ENCODE results near the gene NDUFB5.

DNA sequence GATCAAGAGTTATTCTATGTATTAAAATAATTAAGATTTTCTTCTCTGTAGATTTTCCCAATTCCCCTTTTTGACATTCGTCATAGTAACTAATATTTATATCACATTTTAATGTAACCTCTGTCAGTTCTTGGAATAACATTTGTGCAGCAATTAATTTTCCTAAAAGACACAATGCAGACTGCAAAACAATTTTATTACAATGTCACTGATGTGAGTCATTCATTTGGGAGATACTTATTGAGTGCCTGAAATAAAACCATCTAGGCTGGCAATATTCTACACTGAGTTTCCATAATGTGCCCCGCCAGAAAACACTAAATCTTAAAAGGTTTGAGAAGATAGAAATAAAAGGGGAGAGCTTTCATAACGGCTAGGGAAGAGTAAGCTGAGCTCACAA, 41.6 kb downstream of the NDUFB5 start:
- no peak for TF ChIP-seq ZBTB7A (tag by site-specific recombination; IDR thresholded peaks at IDR 0.05; ENCODE audit: low read depth)
- TF ChIP-seq YY2 (tag by site-specific recombination; IDR thresholded peaks at IDR 0.05), result no peak
- TF ChIP-seq ZNF335 (tag by site-specific recombination; conservative IDR thresholded peaks at IDR 0.05), result peak; percentile 27; the same call in 1 of the 2 replicates
- no peak for TF ChIP-seq ZNF324 (tag by site-specific recombination; IDR thresholded peaks at IDR 0.05)
- TF ChIP-seq, protein P1, sequence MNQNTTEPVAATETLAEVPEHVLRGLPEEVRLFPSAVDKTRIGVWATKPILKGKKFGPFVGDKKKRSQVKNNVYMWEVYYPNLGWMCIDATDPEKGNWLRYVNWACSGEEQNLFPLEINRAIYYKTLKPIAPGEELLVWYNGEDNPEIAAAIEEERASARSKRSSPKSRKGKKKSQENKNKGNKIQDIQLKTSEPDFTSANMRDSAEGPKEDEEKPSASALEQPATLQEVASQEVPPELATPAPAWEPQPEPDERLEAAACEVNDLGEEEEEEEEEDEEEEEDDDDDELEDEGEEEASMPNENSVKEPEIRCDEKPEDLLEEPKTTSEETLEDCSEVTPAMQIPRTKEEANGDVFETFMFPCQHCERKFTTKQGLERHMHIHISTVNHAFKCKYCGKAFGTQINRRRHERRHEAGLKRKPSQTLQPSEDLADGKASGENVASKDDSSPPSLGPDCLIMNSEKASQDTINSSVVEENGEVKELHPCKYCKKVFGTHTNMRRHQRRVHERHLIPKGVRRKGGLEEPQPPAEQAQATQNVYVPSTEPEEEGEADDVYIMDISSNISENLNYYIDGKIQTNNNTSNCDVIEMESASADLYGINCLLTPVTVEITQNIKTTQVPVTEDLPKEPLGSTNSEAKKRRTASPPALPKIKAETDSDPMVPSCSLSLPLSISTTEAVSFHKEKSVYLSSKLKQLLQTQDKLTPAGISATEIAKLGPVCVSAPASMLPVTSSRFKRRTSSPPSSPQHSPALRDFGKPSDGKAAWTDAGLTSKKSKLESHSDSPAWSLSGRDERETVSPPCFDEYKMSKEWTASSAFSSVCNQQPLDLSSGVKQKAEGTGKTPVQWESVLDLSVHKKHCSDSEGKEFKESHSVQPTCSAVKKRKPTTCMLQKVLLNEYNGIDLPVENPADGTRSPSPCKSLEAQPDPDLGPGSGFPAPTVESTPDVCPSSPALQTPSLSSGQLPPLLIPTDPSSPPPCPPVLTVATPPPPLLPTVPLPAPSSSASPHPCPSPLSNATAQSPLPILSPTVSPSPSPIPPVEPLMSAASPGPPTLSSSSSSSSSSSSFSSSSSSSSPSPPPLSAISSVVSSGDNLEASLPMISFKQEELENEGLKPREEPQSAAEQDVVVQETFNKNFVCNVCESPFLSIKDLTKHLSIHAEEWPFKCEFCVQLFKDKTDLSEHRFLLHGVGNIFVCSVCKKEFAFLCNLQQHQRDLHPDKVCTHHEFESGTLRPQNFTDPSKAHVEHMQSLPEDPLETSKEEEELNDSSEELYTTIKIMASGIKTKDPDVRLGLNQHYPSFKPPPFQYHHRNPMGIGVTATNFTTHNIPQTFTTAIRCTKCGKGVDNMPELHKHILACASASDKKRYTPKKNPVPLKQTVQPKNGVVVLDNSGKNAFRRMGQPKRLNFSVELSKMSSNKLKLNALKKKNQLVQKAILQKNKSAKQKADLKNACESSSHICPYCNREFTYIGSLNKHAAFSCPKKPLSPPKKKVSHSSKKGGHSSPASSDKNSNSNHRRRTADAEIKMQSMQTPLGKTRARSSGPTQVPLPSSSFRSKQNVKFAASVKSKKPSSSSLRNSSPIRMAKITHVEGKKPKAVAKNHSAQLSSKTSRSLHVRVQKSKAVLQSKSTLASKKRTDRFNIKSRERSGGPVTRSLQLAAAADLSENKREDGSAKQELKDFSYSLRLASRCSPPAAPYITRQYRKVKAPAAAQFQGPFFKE (tag by site-specific recombination; IDR thresholded peaks at IDR 0.05; ENCODE audit: borderline replicate concordance), result no peak
- no peak for TF ChIP-seq ZNF292 (tag by site-specific recombination; IDR thresholded peaks at IDR 0.05; ENCODE audit: borderline replicate concordance, low read depth)
- TF ChIP-seq, protein P2, sequence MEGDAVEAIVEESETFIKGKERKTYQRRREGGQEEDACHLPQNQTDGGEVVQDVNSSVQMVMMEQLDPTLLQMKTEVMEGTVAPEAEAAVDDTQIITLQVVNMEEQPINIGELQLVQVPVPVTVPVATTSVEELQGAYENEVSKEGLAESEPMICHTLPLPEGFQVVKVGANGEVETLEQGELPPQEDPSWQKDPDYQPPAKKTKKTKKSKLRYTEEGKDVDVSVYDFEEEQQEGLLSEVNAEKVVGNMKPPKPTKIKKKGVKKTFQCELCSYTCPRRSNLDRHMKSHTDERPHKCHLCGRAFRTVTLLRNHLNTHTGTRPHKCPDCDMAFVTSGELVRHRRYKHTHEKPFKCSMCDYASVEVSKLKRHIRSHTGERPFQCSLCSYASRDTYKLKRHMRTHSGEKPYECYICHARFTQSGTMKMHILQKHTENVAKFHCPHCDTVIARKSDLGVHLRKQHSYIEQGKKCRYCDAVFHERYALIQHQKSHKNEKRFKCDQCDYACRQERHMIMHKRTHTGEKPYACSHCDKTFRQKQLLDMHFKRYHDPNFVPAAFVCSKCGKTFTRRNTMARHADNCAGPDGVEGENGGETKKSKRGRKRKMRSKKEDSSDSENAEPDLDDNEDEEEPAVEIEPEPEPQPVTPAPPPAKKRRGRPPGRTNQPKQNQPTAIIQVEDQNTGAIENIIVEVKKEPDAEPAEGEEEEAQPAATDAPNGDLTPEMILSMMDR (tag by site-specific recombination; IDR thresholded peaks at IDR 0.05), result no peak
- TF ChIP-seq, protein P3, sequence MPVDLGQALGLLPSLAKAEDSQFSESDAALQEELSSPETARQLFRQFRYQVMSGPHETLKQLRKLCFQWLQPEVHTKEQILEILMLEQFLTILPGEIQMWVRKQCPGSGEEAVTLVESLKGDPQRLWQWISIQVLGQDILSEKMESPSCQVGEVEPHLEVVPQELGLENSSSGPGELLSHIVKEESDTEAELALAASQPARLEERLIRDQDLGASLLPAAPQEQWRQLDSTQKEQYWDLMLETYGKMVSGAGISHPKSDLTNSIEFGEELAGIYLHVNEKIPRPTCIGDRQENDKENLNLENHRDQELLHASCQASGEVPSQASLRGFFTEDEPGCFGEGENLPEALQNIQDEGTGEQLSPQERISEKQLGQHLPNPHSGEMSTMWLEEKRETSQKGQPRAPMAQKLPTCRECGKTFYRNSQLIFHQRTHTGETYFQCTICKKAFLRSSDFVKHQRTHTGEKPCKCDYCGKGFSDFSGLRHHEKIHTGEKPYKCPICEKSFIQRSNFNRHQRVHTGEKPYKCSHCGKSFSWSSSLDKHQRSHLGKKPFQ (tag by site-specific recombination; IDR thresholded peaks at IDR 0.05), result no peak

All from HEK293 (cell line).